ENCODE results near the gene TLL1.
A peak's percentile ranks its signal among the peaks of the same experiment; 100 is the strongest.

Gene TLL1

GRCh38 chr4:165872461-165873297 is at the start of gene TLL1:
Gene TLL1, plus strand, starts transcription at chr4:165873237. Its CDS starts 668 bp downstream, at chr4:165873905.
- no peak for TF ChIP-seq ZNF274 (IDR thresholded peaks at IDR 0.05; ENCODE audit: low read depth, low read length)
- H3K4me3 ChIP-seq (ENCODE audit: low read length): peak within 1 kb of the TSS; percentile 35

- no peak overlapping the region for H3K4me3 ChIP-seq (ENCODE audit: low read length)
- TF ChIP-seq ZNF274 (IDR thresholded peaks at IDR 0.05; ENCODE audit: low read depth, low read length): no peak
These were observed 46.9 kb upstream of the TLL1 start for GRCh38 chr4:165826166-165826565.

GRCh38 chr4:165827018-165827417 is 46.0 kb upstream of the TLL1 start:
- H3K4me3 ChIP-seq (ENCODE audit: low read length): no peak overlapping the region
- TF ChIP-seq ZNF274 (IDR thresholded peaks at IDR 0.05; ENCODE audit: low read depth, low read length): no peak

- TF ChIP-seq ZNF274 (IDR thresholded peaks at IDR 0.05; ENCODE audit: low read depth, low read length): no peak
- no peak overlapping the region for H3K4me3 ChIP-seq (ENCODE audit: low read length)
These were observed 44.1 kb upstream of the TLL1 start for GRCh38 chr4:165828928-165829327.

- no peak overlapping the region for H3K4me3 ChIP-seq (ENCODE audit: low read length)
- no peak for TF ChIP-seq ZNF274 (IDR thresholded peaks at IDR 0.05; ENCODE audit: low read depth, low read length)
These were observed 38.9 kb upstream of the TLL1 start for GRCh38 chr4:165834116-165834515.

- TF ChIP-seq ZNF274 (IDR thresholded peaks at IDR 0.05; ENCODE audit: low read depth, low read length): no peak
- no peak overlapping the region for H3K4me3 ChIP-seq (ENCODE audit: low read length)
These were observed 34.5 kb upstream of the TLL1 start for GRCh38 chr4:165838575-165838974.

- TF ChIP-seq ZNF274 (IDR thresholded peaks at IDR 0.05; ENCODE audit: low read depth, low read length): no peak
- no peak overlapping the region for H3K4me3 ChIP-seq (ENCODE audit: low read length)
These were observed 33.3 kb upstream of the TLL1 start for GRCh38 chr4:165839615-165840333.

GRCh38 chr4:165842684-165843083 is 30.4 kb upstream of the TLL1 start:
- no peak for TF ChIP-seq ZNF274 (IDR thresholded peaks at IDR 0.05; ENCODE audit: low read depth, low read length)

GRCh38 chr4:165844161-165844560 is 28.9 kb upstream of the TLL1 start:
- no peak for TF ChIP-seq ZNF274 (IDR thresholded peaks at IDR 0.05; ENCODE audit: low read depth, low read length)
- no peak overlapping the region for H3K4me3 ChIP-seq (ENCODE audit: low read length)

More at GRCh38 chr4:165842684-165843083, 30.4 kb upstream of the TLL1 start:
- no peak overlapping the region for H3K4me3 ChIP-seq (ENCODE audit: low read length)

- no peak for TF ChIP-seq ZNF274 (IDR thresholded peaks at IDR 0.05; ENCODE audit: low read depth, low read length)
- no peak overlapping the region for H3K4me3 ChIP-seq (ENCODE audit: low read length)
These were observed 21.8 kb upstream of the TLL1 start for GRCh38 chr4:165851256-165851655.

GRCh38 chr4:165855191-165855590 is 17.8 kb upstream of the TLL1 start:
- no peak for TF ChIP-seq ZNF274 (IDR thresholded peaks at IDR 0.05; ENCODE audit: low read depth, low read length)
- H3K4me3 ChIP-seq (ENCODE audit: low read length): no peak overlapping the region

- TF ChIP-seq ZNF274 (IDR thresholded peaks at IDR 0.05; ENCODE audit: low read depth, low read length): no peak
- no peak overlapping the region for H3K4me3 ChIP-seq (ENCODE audit: low read length)
These were observed 11.7 kb upstream of the TLL1 start for GRCh38 chr4:165861363-165861762.

- no peak overlapping the region for H3K4me3 ChIP-seq (ENCODE audit: low read length)
- TF ChIP-seq ZNF274 (IDR thresholded peaks at IDR 0.05; ENCODE audit: low read depth, low read length): no peak
These were observed 8.8 kb upstream of the TLL1 start for GRCh38 chr4:165864271-165864670.

- TF ChIP-seq ZNF274 (IDR thresholded peaks at IDR 0.05; ENCODE audit: low read depth, low read length): no peak
- no peak overlapping the region for H3K4me3 ChIP-seq (ENCODE audit: low read length)
These were observed 6.9 kb upstream of the TLL1 start for GRCh38 chr4:165866019-165866650.

- TF ChIP-seq ZNF274 (IDR thresholded peaks at IDR 0.05; ENCODE audit: low read depth, low read length): no peak
- no peak overlapping the region for H3K4me3 ChIP-seq (ENCODE audit: low read length)
These were observed 5.1 kb upstream of the TLL1 start for GRCh38 chr4:165867961-165868360.
